A549 (cell line): ENCODE results near the gene NID2. TPM values are rescaled to one million over a fixed set of nuclear protein-coding genes. Genes with fewer than 3 reads are reported as not detected.

ENCODE experiments used
- ATAC-seq, 2 experiments: fragments of 200-7000 bp in 1 of 2; fragments of >200 bp in 1 of 2; cut with Nextera tagmentation in 1 of 2; cut with Tn5 transposase in 1 of 2; 3 replicates each; pipeline versions ENCODE4 v1.8.0 to v1.9.1; 2018 to 2020; ENCODE audit warnings: mild to moderate bottlenecking in 1 of 2, moderate library complexity in 1 of 2
- CTCF ChIA-PET: fragments of 300-600 bp; sonication (Branson Sonifier 250); formaldehyde crosslinking; extraction: SDS; loops from one replicate; lab custom pipeline; 2021; ENCODE audit warnings: antibody characterized with exemption, inconsistent platforms; lab: Yijun Ruan, JAX
- POLR2A ChIA-PET: fragments of 350-600 bp; formaldehyde crosslinking; extraction: SDS; loops from one replicate; lab custom pipeline; 2021; ENCODE audit warnings: antibody characterized with exemption, inconsistent platforms; lab: Yijun Ruan, JAX
- DNase-seq, 2 experiments: peaks; one replicate each; pipeline versions ENCODE4 v3.0.0 to v3.0.0-alpha.2; 2011 to 2016; ENCODE audit warnings: low read depth in 1 of 2, low spot score in 1 of 2
- FAIRE-seq: peaks from 2 replicates; lab custom pipeline; 2011; peaks lifted over from hg19 to GRCh38; lab: Jason Lieb, UNC
- H3K27ac ChIP-seq, 2 experiments: fragments of >200 bp; sonication (Bioruptor Twin); formaldehyde crosslinking; 3 replicates each; pipeline ENCODE4 v1.5.1; 2016 to 2017
- H3K4me1 ChIP-seq: fragments of >200 bp; sonication (Bioruptor Twin); formaldehyde crosslinking; 3 replicates; pipeline ENCODE4 v1.6.1; 2016
- H3K4me2 ChIP-seq: fragments of >200 bp; sonication (Bioruptor Twin); formaldehyde crosslinking; 3 replicates; pipeline ENCODE4 v1.6.1; 2016
- H3K4me3 ChIP-seq: fragments of >200 bp; sonication (Bioruptor Twin); formaldehyde crosslinking; 3 replicates; pipeline ENCODE4 v1.5.1; 2016
- H3K9me3 ChIP-seq: fragments of >200 bp; sonication (Bioruptor Twin); formaldehyde crosslinking; 3 replicates; pipeline ENCODE4 v1.6.1; 2016
- ATOH8 ChIP-seq: fragments of 250-450 bp; sonication (Bioruptor Pico); IDR thresholded peaks from 2 replicates; pipeline ENCODE4 v1.5.0; 2020; ENCODE audit warnings: low read depth, mild to moderate bottlenecking, moderate library complexity
- CBX2 ChIP-seq: fragments of 200-600 bp; sonication (generic); IDR thresholded peaks from 2 replicates; pipeline ENCODE4 v1.6.1; 2016; ENCODE audit warnings: low read depth, mild to moderate bottlenecking, borderline replicate concordance
- CHD2 ChIP-seq: fragments of 150-350 bp; IDR thresholded peaks from 2 replicates; pipeline ENCODE4 v1.6.1; 2014; ENCODE audit warnings: low read length; ENCODE audit not compliant: partially characterized antibody
- E2F6 ChIP-seq: IDR thresholded peaks from 2 replicates; pipeline ENCODE4 v1.6.1; 2012; ENCODE audit warnings: low read depth, borderline replicate concordance
- EP300 ChIP-seq, 2 experiments: fragments of >200 bp; sonication (Bioruptor Twin); formaldehyde crosslinking; IDR thresholded peaks; 2 replicates in 1 of 2; 3 replicates in 1 of 2; pipeline ENCODE4 v1.6.1; 2016 to 2017
- FOXS1 ChIP-seq: fragments of 250-450 bp; sonication (Bioruptor Pico); IDR thresholded peaks from 2 replicates; pipeline ENCODE4 v1.5.0; 2020; ENCODE audit warnings: mild to moderate bottlenecking, moderate library complexity
- HDAC2 ChIP-seq: fragments of 200-600 bp; sonication (generic); IDR thresholded peaks from 2 replicates; pipeline ENCODE4 v1.6.1; 2016
- HES2 ChIP-seq: fragments of >200 bp; sonication (Bioruptor Twin); formaldehyde crosslinking; IDR thresholded peaks from 2 replicates; pipeline ENCODE4 v1.6.1; 2016
- HMGXB4 ChIP-seq: fragments of 250-450 bp; sonication (Bioruptor Pico); IDR thresholded peaks from 2 replicates; pipeline ENCODE4 v1.5.0; 2021; ENCODE audit warnings: mild to moderate bottlenecking, moderate library complexity, borderline replicate concordance
- JUN ChIP-seq, 2 experiments: fragments of >200 bp; sonication (Bioruptor Twin); formaldehyde crosslinking; IDR thresholded peaks; 2 replicates in 1 of 2; 3 replicates in 1 of 2; pipeline ENCODE4 v1.6.1; 2016 to 2017
- NPAS2 ChIP-seq: fragments of 250-450 bp; sonication (Bioruptor Pico); IDR thresholded peaks from 2 replicates; pipeline ENCODE4 v1.8.0; 2022; ENCODE audit warnings: mild to moderate bottlenecking, moderate library complexity, borderline replicate concordance
- PHF8 ChIP-seq: fragments of 200-600 bp; sonication (generic); IDR thresholded peaks from 2 replicates; pipeline ENCODE4 v1.6.1; 2016; ENCODE audit warnings: low read depth, mild to moderate bottlenecking, antibody characterized with exemption, moderate library complexity, borderline replicate concordance
- RNF2 ChIP-seq: fragments of 200-600 bp; sonication (generic); IDR thresholded peaks from 2 replicates; pipeline ENCODE4 v1.6.1; 2016; ENCODE audit warnings: low read depth, mild to moderate bottlenecking, antibody characterized with exemption, moderate library complexity, borderline replicate concordance
- SMC3 ChIP-seq: fragments of >200 bp; sonication (Bioruptor Twin); formaldehyde crosslinking; IDR thresholded peaks from 3 replicates; pipeline ENCODE4 v1.6.1; 2018; ENCODE audit warnings: inconsistent platforms
- SREBF2 ChIP-seq: fragments of 450-650 bp; IDR thresholded peaks from 2 replicates; pipeline ENCODE4 v1.6.1; 2014; ENCODE audit warnings: mild to moderate bottlenecking, moderate library complexity
- TFCP2L1 ChIP-seq: fragments of 250-450 bp; sonication (Bioruptor Pico); IDR thresholded peaks from 2 replicates; pipeline ENCODE4 v1.5.0; 2021; ENCODE audit warnings: mild to moderate bottlenecking
- ZFP36 ChIP-seq: fragments of 450-650 bp; IDR thresholded peaks from 2 replicates; pipeline ENCODE4 v1.6.1; 2014; ENCODE audit warnings: borderline replicate concordance; ENCODE audit not compliant: partially characterized antibody
- WGBS: methylation state at CpG from one replicate; pipeline ENCODE4 v1.1.6; 2017; ENCODE audit errors: missing lambda C conversion rate; 5-methylcytosine and 5-hydroxymethylcytosine counted together
- polyA plus RNA-seq, 4 experiments: library from polyadenylated mRNA; depleted of rRNA in 3 of 4; stranded (reverse); fragments of >200 nt; fragmentation: RNase III in 1 of 4; extraction: RNeasy Plus Mini Kit Qiagen cat#74134 plus additional on column Dnase treatment in 1 of 4; gene quantifications; 2 replicates in 3 of 4; 3 replicates in 1 of 4; pipeline ENCODE4 v1.2.3, GENCODE V29; 2011 to 2017

The NID2 gene
- polyA plus RNA-seq, 2 of the 4 experiments (the other 2 are of a cell fraction): 7.3 to 20.6 TPM

- ATAC-seq (no peak), FAIRE-seq (no peak), DNase-seq (no peak)
- no peak for TF ChIP-seq SMC3
- no peak for TF ChIP-seq HMGXB4 (CRISPR knock-in tag)
- TF ChIP-seq JUN (IDR thresholded peaks at IDR 0.05): no peak
- TF ChIP-seq SREBF2: no peak
- no peak for TF ChIP-seq PHF8
- TF ChIP-seq CBX2: no peak
- H3K27ac ChIP-seq: no peak overlapping the region
- 62% methylated on average over 14 of the region's 14 CpGs for WGBS
- no peaks in the 10 kb centered on the region for H3K9me3 ChIP-seq
- peaks cover 3% of the 10 kb centered on the region; the same call in 1 of the 3 replicates for H3K4me1 ChIP-seq
- H3K4me3 ChIP-seq: no peak overlapping the region
- POLR2A ChIA-PET: no interaction called here
- CTCF ChIA-PET: interaction anchor here (0.6 to 1.3 kb wide), 2 partner anchors 25 to 73 kb away, joined by 3 read pairs; no protein-coding TSS in a partner anchor
- no peak overlapping the region for H3K4me2 ChIP-seq
These were observed 48.4 kb upstream of the NID2 start for GRCh38 chr14:52117111-52117832.

- POLR2A ChIA-PET: no interaction called here
- DNase-seq (no peak), FAIRE-seq (no peak), ATAC-seq (no peak)
- no peaks in the 10 kb centered on the region for H3K9me3 ChIP-seq
- peaks cover 13% of the 10 kb centered on the region for H3K4me1 ChIP-seq
- no peak overlapping the region for H3K4me2 ChIP-seq
- TF ChIP-seq HDAC2 (no peak), CHD2 (no peak), EP300 (IDR thresholded peaks at IDR 0.05) (no peak), NPAS2 (CRISPR knock-in tag) (no peak), FOXS1 (CRISPR knock-in tag) (no peak), ATOH8 (CRISPR knock-in tag) (no peak), ZFP36 (no peak), TFCP2L1 (CRISPR knock-in tag) (no peak), HMGXB4 (CRISPR knock-in tag) (no peak), RNF2 (no peak), JUN (IDR thresholded peaks at IDR 0.05) (no peak), E2F6 (no peak), HES2 (no peak)
- H3K27ac ChIP-seq: no peak overlapping the region; a peak in 1 of 6 replicates
- CTCF ChIA-PET: interaction anchor here (1.3 kb wide), 1 partner anchor 12 kb away, joined by 3 read pairs; no protein-coding TSS in a partner anchor
- H3K4me3 ChIP-seq: no peak overlapping the region
These were observed 46.4 kb upstream of the NID2 start for GRCh38 chr14:52115286-52115685.
